Measurements from ENCODE around the gene HSD17B14. TPM values are rescaled to one million over a fixed set of nuclear protein-coding genes. Genes with fewer than 3 reads are reported as not detected.
"Not testable (repeated sequence)": the region's sequence is repeated elsewhere in the genome, so short reads cannot be mapped to it uniquely, and the experiment has no call there.

Gene HSD17B14
- total RNA-seq, 1 donor from 2014 or later: 0.60 TPM

DNA sequence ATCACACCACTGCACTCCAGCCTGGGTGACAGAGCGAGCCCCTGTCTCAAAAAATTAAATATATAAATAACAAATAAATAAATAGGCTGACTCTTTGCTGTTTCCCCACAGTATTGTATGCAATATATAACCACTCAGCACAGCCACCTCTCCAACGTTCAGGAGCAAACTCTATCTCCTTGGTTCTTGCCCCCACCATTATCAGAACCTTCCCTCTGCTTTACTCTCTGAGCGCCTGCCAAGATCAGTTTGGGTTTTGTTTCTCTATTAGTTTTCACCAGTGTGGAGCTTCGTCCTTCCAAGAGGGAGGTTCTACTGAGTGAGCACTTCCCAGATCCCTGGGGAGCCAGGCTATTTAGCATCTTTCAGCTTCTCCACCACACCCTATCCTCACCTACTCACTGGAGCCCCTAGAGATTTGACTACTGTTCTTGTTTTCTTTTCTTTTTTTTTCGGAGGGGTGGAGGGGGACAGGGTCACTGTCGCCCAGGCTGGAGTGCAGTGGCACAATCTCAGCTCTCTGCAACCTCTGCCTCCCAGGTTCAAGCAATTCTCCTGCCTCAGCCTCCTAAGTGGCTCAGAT, 68.0 kb downstream of the HSD17B14 start:
- not testable (repeated sequence) for DNase-seq (ENCODE audit: low read depth in 2 of 2)

DNA sequence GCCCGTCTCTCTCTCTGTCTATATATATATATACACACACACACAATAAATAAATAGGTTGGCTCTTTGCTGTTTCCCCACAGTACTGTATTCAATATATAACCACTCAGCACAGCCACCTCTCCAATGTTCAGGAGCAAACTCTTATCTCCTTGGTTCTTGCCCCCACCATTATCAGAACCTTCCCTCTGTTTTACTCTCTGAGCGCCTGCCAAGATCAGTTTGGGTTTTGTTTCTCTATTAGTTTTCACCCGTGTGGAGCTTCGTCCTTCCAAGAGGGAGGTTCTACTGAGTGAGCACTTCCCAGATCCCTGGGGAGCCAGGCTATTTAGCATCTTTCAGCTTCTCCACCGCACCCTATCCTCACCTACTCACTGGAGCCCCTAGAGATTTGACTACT, 70.5 kb downstream of the HSD17B14 start:
- DNase-seq (ENCODE audit: low read depth in 2 of 2): not testable (repeated sequence)

Other genes with a start within 250 kb of the HSD17B14 start
- not detected in 2 replicates for gene SPACA4, start 229.7 kb downstream of the HSD17B14 start, total RNA-seq
- 0.40 and 0.65 TPM in 2 replicates for gene FAM83E, start 221.4 kb downstream of the HSD17B14 start, total RNA-seq
- 2,223 and 2,324 TPM in 2 replicates for gene RPL18, start 217.3 kb downstream of the HSD17B14 start, total RNA-seq
- gene SPHK2, start 217.0 kb downstream of the HSD17B14 start, total RNA-seq: 5.4 and 6.3 TPM in 2 replicates
- 0.87 and 3.4 TPM in 2 replicates for gene DBP, start 199.1 kb downstream of the HSD17B14 start, total RNA-seq
- 3.1 and 8.1 TPM in 2 replicates for gene CA11, start 190.3 kb downstream of the HSD17B14 start, total RNA-seq
- gene NTN5, start 163.5 kb downstream of the HSD17B14 start, total RNA-seq: not detected in 2 replicates
- not detected in 2 replicates for gene FUT2, start 140.5 kb downstream of the HSD17B14 start, total RNA-seq
- gene MAMSTR, start 116.8 kb downstream of the HSD17B14 start, total RNA-seq: under 0.01 and 0.22 TPM in 2 replicates
- gene RASIP1, start 95.9 kb downstream of the HSD17B14 start, total RNA-seq: 51.4 and 74.0 TPM in 2 replicates
- gene IZUMO1, start 89.6 kb downstream of the HSD17B14 start, total RNA-seq: 0.20 and 0.22 TPM in 2 replicates
- gene FUT1, start 83.8 kb downstream of the HSD17B14 start, total RNA-seq: 4.8 and 8.3 TPM in 2 replicates
- under 0.01 TPM in 1 of 2 replicates, not detected in the other for gene FGF21, start 81.0 kb downstream of the HSD17B14 start, total RNA-seq
- gene BCAT2, start 25.5 kb downstream of the HSD17B14 start, total RNA-seq: 26.2 and 28.3 TPM in 2 replicates
- 2.4 and 7.1 TPM in 2 replicates for gene PLEKHA4, start 32.1 kb upstream of the HSD17B14 start, total RNA-seq
- gene PPP1R15A, start 35.9 kb upstream of the HSD17B14 start, total RNA-seq: 21.6 and 63.9 TPM in 2 replicates
- under 0.01 TPM in 2 replicates for gene TULP2, start 62.3 kb upstream of the HSD17B14 start, total RNA-seq
- 118 and 160 TPM in 2 replicates for gene NUCB1, start 63.8 kb upstream of the HSD17B14 start, total RNA-seq
- under 0.01 TPM in 1 of 2 replicates, not detected in the other for gene DHDH, start 97.2 kb upstream of the HSD17B14 start, total RNA-seq
- gene BAX, start 118.4 kb upstream of the HSD17B14 start, total RNA-seq: 96.8 and 101 TPM in 2 replicates
- 928 and 942 TPM in 2 replicates for gene FTL, start 128.8 kb upstream of the HSD17B14 start, total RNA-seq
- gene GYS1, start 156.8 kb upstream of the HSD17B14 start, total RNA-seq: 11.1 and 14.8 TPM in 2 replicates
- 113 and 138 TPM in 2 replicates for gene RUVBL2, start 157.4 kb upstream of the HSD17B14 start, total RNA-seq
- gene LHB, start 180.6 kb upstream of the HSD17B14 start, total RNA-seq: not detected in 2 replicates
- gene CGB3, start 187.8 kb upstream of the HSD17B14 start, total RNA-seq: not detected in 2 replicates
- not detected in 2 replicates for gene CGB2, start 195.4 kb upstream of the HSD17B14 start, total RNA-seq
- gene CGB1, start 200.4 kb upstream of the HSD17B14 start, total RNA-seq: not detected in 2 replicates
- gene CGB5, start 207.4 kb upstream of the HSD17B14 start, total RNA-seq: not detected in 2 replicates
- not detected in 2 replicates for gene CGB8, start 212.6 kb upstream of the HSD17B14 start, total RNA-seq
- 0.22 TPM in 1 of 2 replicates, not detected in the other for gene CGB7, start 221.3 kb upstream of the HSD17B14 start, total RNA-seq
- not detected in 2 replicates for gene NTF4, start 228.3 kb upstream of the HSD17B14 start, total RNA-seq
- gene KCNA7, start 236.2 kb upstream of the HSD17B14 start, total RNA-seq: not detected in 2 replicates
- gene SNRNP70, start 249.0 kb upstream of the HSD17B14 start, total RNA-seq: 132 and 137 TPM in 2 replicates